Measurements from ENCODE around the gene OR4S1.
"Not testable (repeated sequence)": the region's sequence is repeated elsewhere in the genome, so short reads cannot be mapped to it uniquely, and the experiment has no call there.

Gene OR4S1

GRCh38 chr11:48305923-48306322, at the start of gene OR4S1:
OR4S1 (plus strand) TSS chr11:48306223; CDS start chr11:48306223, 0 bp downstream.
- peak; percentile 84 for FAIRE-seq

- FAIRE-seq: no peak
Measured at GRCh38 chr11:48261600-48261999, 44.4 kb upstream of the OR4S1 start.

- no peak for FAIRE-seq
Measured at GRCh38 chr11:48263423-48263911, 42.6 kb upstream of the OR4S1 start, which contains the start of gene OR4X1. OR4X1 (plus strand) TSS chr11:48263861; CDS start chr11:48263861, 0 bp downstream.

GRCh38 chr11:48270621-48271020, 35.4 kb upstream of the OR4S1 start:
- FAIRE-seq: no peak

GRCh38 chr11:48272606-48273005, 33.4 kb upstream of the OR4S1 start:
- no peak for FAIRE-seq

GRCh38 chr11:48307760-48308386, 1.9 kb downstream of the OR4S1 start:
- FAIRE-seq: no peak

- not testable (repeated sequence) for FAIRE-seq
Measured at GRCh38 chr11:48313590-48313989, 7.6 kb downstream of the OR4S1 start.

GRCh38 chr11:48319813-48320212, 13.8 kb downstream of the OR4S1 start:
- FAIRE-seq: not testable (repeated sequence)

- FAIRE-seq: not testable (repeated sequence)
Measured at GRCh38 chr11:48324620-48325019, 18.6 kb downstream of the OR4S1 start, which contains the start of gene OR4C3. OR4C3 (plus strand) TSS chr11:48324920; CDS start chr11:48325022, 102 bp downstream.

GRCh38 chr11:48341466-48341865, 35.4 kb downstream of the OR4S1 start:
- no peak for FAIRE-seq

- FAIRE-seq: not testable (repeated sequence)
Measured at GRCh38 chr11:48342505-48342904, 36.5 kb downstream of the OR4S1 start.

- not testable (repeated sequence) for FAIRE-seq
Measured at GRCh38 chr11:48346286-48346685, 40.3 kb downstream of the OR4S1 start.

- no peak for FAIRE-seq
Measured at GRCh38 chr11:48354013-48354412, 48.0 kb downstream of the OR4S1 start.

- FAIRE-seq: no peak
Measured at GRCh38 chr11:48354677-48355076, 48.7 kb downstream of the OR4S1 start.

All from TTC549 (cell line).